K562 (cell line): ENCODE measurements around the gene KCNIP2. TPM values are rescaled to one million over a fixed set of nuclear protein-coding genes. Genes with fewer than 3 reads are reported as not detected.
A peak's percentile ranks its signal among the peaks of the same experiment; 100 is the strongest.

Source experiments
- ATAC-seq: fragments of 200-7000 bp; cut with Tn5 transposase; 3 replicates; pipeline ENCODE4 v1.9.1; 2020; ENCODE audit warnings: moderate library complexity
- BruUV-seq: library from RNA; stranded (reverse); fragments of 400-500 nt; replicated peaks from 2 replicates; lab custom pipeline; 2021; lab: Mats Ljungman, UMichigan
- CTCF ChIA-PET: fragments of 300-600 bp; formaldehyde crosslinking; extraction: SDS; loops from one replicate; lab custom pipeline; 2021; ENCODE audit warnings: low intra/inter-chr PET ratio; lab: Yijun Ruan, JAX
- POLR2A ChIA-PET: fragments of 300-600, 350-650 bp; sonication (Branson Sonifier 250); formaldehyde crosslinking; extraction: SDS; loops from one replicate; lab custom pipeline; 2021; ENCODE audit warnings: antibody characterized with exemption, inconsistent platforms; lab: Yijun Ruan, JAX
- DNase-seq, 4 experiments: peaks; one replicate each; pipeline versions ENCODE4 v3.0.0 to v3.0.0-alpha.2; 2011 to 2018; ENCODE audit warnings: low spot score in 3 of 4, mixed read lengths in 3 of 4; ENCODE audit errors: extremely low read depth in 1 of 4
- FAIRE-seq: peaks from 2 replicates; lab custom pipeline; 2011; peaks lifted over from hg19 to GRCh38; lab: Jason Lieb, UNC
- H2AFZ ChIP-seq: 2 replicates; pipeline ENCODE4 v1.6.0; 2011; ENCODE audit warnings: low read depth, low read length, control low read depth, inconsistent platforms
- H3K27ac ChIP-seq: fragments of 200-600 bp; 3 replicates; pipeline ENCODE4 v1.8.0; 2011; ENCODE audit warnings: low read depth, mild to moderate bottlenecking, control low read depth, inconsistent platforms, low read length, moderate library complexity, mixed read lengths; ENCODE audit errors: extremely low read depth
- H3K27me3 ChIP-seq, 2 experiments: fragments of 300-600 bp in 1 of 2; 2 replicates in 1 of 2; 3 replicates in 1 of 2; pipeline versions ENCODE4 v1.6.0 to v1.8.0; 2011; ENCODE audit warnings: inconsistent platforms in 2 of 2, low read length in 2 of 2, mild to moderate bottlenecking in 1 of 2, mixed read lengths in 1 of 2, moderate library complexity in 1 of 2; ENCODE audit not compliant: control insufficient read depth in 2 of 2, insufficient read depth in 2 of 2
- H3K36me3 ChIP-seq: fragments of 300-600 bp; 3 replicates; pipeline ENCODE4 v1.8.0; 2011; ENCODE audit warnings: mild to moderate bottlenecking, low read length, inconsistent platforms; ENCODE audit not compliant: control insufficient read depth, insufficient read depth
- H3K4me1 ChIP-seq, 2 experiments: fragments of 200-600 bp in 1 of 2; replicated peaks in 1 of 2; 2 replicates in 1 of 2; 3 replicates in 1 of 2; pipeline versions ENCODE4 v1.5.1 to v1.8.0; 2011; ENCODE audit warnings: inconsistent platforms in 2 of 2, low read length in 2 of 2, mild to moderate bottlenecking in 1 of 2, mixed read lengths in 1 of 2, moderate library complexity in 1 of 2; ENCODE audit not compliant: control insufficient read depth in 2 of 2, insufficient read depth in 2 of 2
- H3K4me2 ChIP-seq: 2 replicates; pipeline ENCODE4 v1.6.1; 2011; ENCODE audit warnings: low read length, control low read depth, inconsistent platforms, mixed read lengths; ENCODE audit not compliant: insufficient read depth
- H3K4me3 ChIP-seq: fragments of 200-600 bp; sonication (generic), shearing (Covaris generic); 2 replicates; pipeline ENCODE4 v1.5.1; 2016; ENCODE audit warnings: control low read depth, inconsistent platforms
- H3K79me2 ChIP-seq: fragments of 200-600 bp; 3 replicates; pipeline ENCODE4 v1.8.0; 2011; ENCODE audit warnings: low read length, inconsistent platforms; ENCODE audit not compliant: control insufficient read depth, insufficient read depth
- H3K9ac ChIP-seq, 2 experiments: 2 replicates each; pipeline versions ENCODE4 v1.6.0 to v1.6.1; 2011; ENCODE audit warnings: low read depth in 2 of 2, low read length in 2 of 2, control low read depth in 1 of 2, inconsistent platforms in 1 of 2, mild to moderate bottlenecking in 1 of 2, mixed read lengths in 1 of 2; ENCODE audit not compliant: insufficient read depth in 1 of 2
- H3K9me1 ChIP-seq: one replicate; pipeline ENCODE4 v1.6.0; 2011; ENCODE audit warnings: inconsistent platforms, mild to moderate bottlenecking, low read length, moderate library complexity; ENCODE audit not compliant: control insufficient read depth, insufficient read depth
- H3K9me3 ChIP-seq: replicated peaks from 2 replicates; pipeline ENCODE4 v1.5.1; 2011; ENCODE audit warnings: low read depth, low read length, inconsistent platforms; ENCODE audit not compliant: control insufficient read depth, insufficient read depth
- H4K20me1 ChIP-seq: replicated peaks from 2 replicates; pipeline ENCODE4 v1.6.1; 2011; ENCODE audit warnings: low read length, inconsistent platforms, mixed read lengths; ENCODE audit not compliant: control insufficient read depth, insufficient read depth
- BRF2 ChIP-seq: IDR thresholded peaks from 3 replicates; pipeline ENCODE4 v1.6.1; 2011; ENCODE audit warnings: borderline replicate concordance, mild to moderate bottlenecking; ENCODE audit not compliant: insufficient read length, insufficient read depth
- HDAC6 ChIP-seq: IDR thresholded peaks from 2 replicates; pipeline ENCODE4 v1.6.1; 2012; ENCODE audit warnings: low read depth, mild to moderate bottlenecking, control low read depth, inconsistent platforms, low read length, moderate library complexity
- KDM2B ChIP-seq: fragments of 250-450 bp; sonication (Bioruptor Pico); IDR thresholded peaks from 2 replicates; pipeline ENCODE4 v1.8.0; 2021; ENCODE audit warnings: mild to moderate bottlenecking, moderate library complexity
- NEUROD1 ChIP-seq: fragments of 150-350 bp; IDR thresholded peaks from 2 replicates; pipeline ENCODE4 v1.6.1; 2014; ENCODE audit warnings: borderline replicate concordance, low read length, low read depth; ENCODE audit not compliant: partially characterized antibody
- TRIM25 ChIP-seq: fragments of 450-650 bp; IDR thresholded peaks from 2 replicates; pipeline ENCODE4 v1.7.0; 2016; ENCODE audit warnings: borderline replicate concordance
- ZNF143 ChIP-seq: sonication (generic); formaldehyde crosslinking; IDR thresholded peaks from 2 replicates; pipeline ENCODE4 v1.9.0; 2022; ENCODE audit warnings: mild to moderate bottlenecking, missing genetic modification reagents
- WGBS: fragments of 100-300 bp; shearing (Covaris generic); methylation state at CpG from one replicate; pipeline ENCODE4 v1.1.6; 2016; ENCODE audit warnings: low coverage, mixed read lengths; ENCODE audit not compliant: insufficient coverage; ENCODE audit errors: missing lambda C conversion rate; 5-methylcytosine and 5-hydroxymethylcytosine counted together
- in situ Hi-C: fragments of 300-500 bp; cut with MboI; formaldehyde crosslinking; loops from 4 replicates; pipeline ENCODE4 v1.15.0; 2018; ENCODE audit warnings: inconsistent platforms, mixed read lengths
- intact Hi-C: fragments of 100-400 bp; cut with micrococcal nuclease; formaldehyde crosslinking; loops from 2 replicates; pipeline ENCODE4 v1.14.2; 2022
- polyA plus RNA-seq, 8 experiments: library from polyadenylated mRNA; depleted of rRNA in 4 of 8; stranded (reverse) in 5 of 8; unstranded in 3 of 8; fragments of >200 nt; fragmentation: Nextera tagmentation in 2 of 8; fragmentation: Illumina TruSeq in 1 of 8; extraction: Ambion mirVana in 2 of 8; extraction: Trizol in 1 of 8; gene quantifications; 2 replicates each; pipeline versions ENCODE4 v1.2.1 to v1.2.3, GENCODE V29; 2011 to 2014; ENCODE audit warnings: inconsistent platforms in 1 of 8, missing spikeins in 1 of 8
- total RNA-seq, 7 experiments: library from RNA; depleted of rRNA in 6 of 7; stranded (reverse); fragments of >200 nt in 6 of 7; fragmentation: Illumina TruSeq in 2 of 7; extraction: Trizol in 2 of 7; gene quantifications; 2 replicates each; pipeline versions ENCODE4 v1.2.1 to v1.2.3, GENCODE V29; 2011 to 2021; ENCODE audit warnings: low replicate concordance in 1 of 7

KCNIP2 gene
- total and polyA plus RNA-seq, 9 of the 15 experiments (the other 6 are each of a cell fraction or from before 2014, with no cell fraction given) = 2.5 to 7.6 (median 4.1) TPM

DNA sequence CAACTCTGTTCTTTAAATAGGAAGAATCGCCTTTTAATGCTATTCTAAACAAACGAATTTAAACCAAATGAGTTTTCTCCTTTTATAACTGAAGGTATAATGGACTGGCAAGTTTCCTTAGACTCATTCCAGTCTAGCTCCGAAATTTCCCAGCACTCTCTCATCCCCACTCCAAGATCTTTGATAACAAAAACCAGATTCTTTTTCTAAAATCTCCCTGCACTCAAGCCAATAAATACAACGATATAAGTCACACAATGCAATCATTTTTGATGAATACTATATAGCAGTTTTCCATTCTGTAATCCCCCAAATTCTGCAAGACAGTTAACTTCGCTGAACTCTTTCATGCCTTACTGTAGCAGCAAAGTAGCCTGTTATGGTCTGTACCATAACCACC lies 27.2 kb downstream of the KCNIP2 start:
- H3K79me2 ChIP-seq = peaks cover 91% of the 10 kb centered on the region
- no peak for ATAC-seq
- FAIRE-seq = no peak
- H3K27me3 ChIP-seq = no peaks in the 10 kb centered on the region
- ChIA-PET CTCF (no interaction called here), POLR2A (interaction anchor here (0.6 to 3.9 kb wide), 4 partner anchors 13 to 160 kb away, joined by 3 to 19 read pairs (median 4); no protein-coding TSS in a partner anchor)
- BruUV-seq = no TSS peak
- in situ Hi-C loops (no loop called here), intact Hi-C loops (no loop called here)
- peaks cover 35% of the 10 kb centered on the region for H4K20me1 ChIP-seq
- H3K27ac ChIP-seq = no peak overlapping the region
- peaks cover 9 to 16% of the 10 kb centered on the region in 2 experiments; a peak in 4 of 5 replicates for H3K4me1 ChIP-seq
- no peaks in the 10 kb centered on the region for H3K9me3 ChIP-seq
- peak overlapping the region; percentile 98 for H3K4me2 ChIP-seq
- H2AFZ ChIP-seq = no peak overlapping the region
- H3K36me3 ChIP-seq = peaks cover 32% of the 10 kb centered on the region; the same call in 2 of the 3 replicates
- peak overlapping the region; percentile 98 for H3K4me3 ChIP-seq
- H3K9ac ChIP-seq = peak overlapping the region; percentile 91 to 96
- DNase-seq = no peak
- H3K9me1 ChIP-seq = no peaks in the 10 kb centered on the region
- TF ChIP-seq HDAC6 (no peak), KDM2B (CRISPR knock-in tag) (no peak), BRF2 (no peak), TRIM25 (no peak), ZNF143 (CRISPR knock-in tag) (no peak), NEUROD1 (no peak)
- TF ChIP-seq, all 486 proteins: peak for 0
- 0% methylated on average over 5 of the region's 5 CpGs for WGBS
